Effector memory CD4-positive, alpha-beta T cell (primary cell): ENCODE data around the gene MAPK12.

Experiments
- DNase-seq, 3 donors: peaks; one replicate each; pipeline ENCODE4 v3.0.0-alpha.2; 2020
- H3K27ac ChIP-seq: 2 replicates; pipeline ENCODE4 v1.7.0; 2013; ENCODE audit warnings: mild to moderate bottlenecking, low read length, moderate library complexity; ENCODE audit not compliant: insufficient read depth, poor library complexity, severe bottlenecking
- H3K27me3 ChIP-seq: replicated peaks from 2 replicates; pipeline ENCODE4 v1.7.0; 2013; ENCODE audit warnings: mild to moderate bottlenecking, low read length; ENCODE audit not compliant: insufficient read depth, control insufficient read depth, poor library complexity, severe bottlenecking
- H3K36me3 ChIP-seq: 2 replicates; pipeline ENCODE4 v1.7.0; 2013; ENCODE audit warnings: mild to moderate bottlenecking, low read length, moderate library complexity; ENCODE audit not compliant: control insufficient read depth, insufficient read depth
- H3K4me1 ChIP-seq: 2 replicates; pipeline ENCODE4 v1.7.0; 2013; ENCODE audit warnings: low read length, mild to moderate bottlenecking; ENCODE audit not compliant: control insufficient read depth, insufficient read depth, poor library complexity, severe bottlenecking
- H3K4me3 ChIP-seq: 2 replicates; pipeline ENCODE4 v1.7.0; 2013; ENCODE audit warnings: low read length, low read depth, mild to moderate bottlenecking; ENCODE audit not compliant: insufficient read depth, poor library complexity, severe bottlenecking
- H3K9me3 ChIP-seq: 2 replicates; pipeline ENCODE4 v1.7.0; 2013; ENCODE audit warnings: mild to moderate bottlenecking, low read length, moderate library complexity; ENCODE audit not compliant: control insufficient read depth

Gene MAPK12

GRCh38 chr22:50289942-50290630, 28.6 kb upstream of the MAPK12 start:
- H3K36me3 ChIP-seq: no peaks in the 10 kb centered on the region
- H3K27me3 ChIP-seq: peaks cover 11% of the 10 kb centered on the region
- H3K9me3 ChIP-seq: no peaks in the 10 kb centered on the region
- H3K4me3 ChIP-seq: no peak overlapping the region
- H3K27ac ChIP-seq: no peak overlapping the region
- H3K4me1 ChIP-seq: no peaks in the 10 kb centered on the region
- DNase-seq: no peak

DNA sequence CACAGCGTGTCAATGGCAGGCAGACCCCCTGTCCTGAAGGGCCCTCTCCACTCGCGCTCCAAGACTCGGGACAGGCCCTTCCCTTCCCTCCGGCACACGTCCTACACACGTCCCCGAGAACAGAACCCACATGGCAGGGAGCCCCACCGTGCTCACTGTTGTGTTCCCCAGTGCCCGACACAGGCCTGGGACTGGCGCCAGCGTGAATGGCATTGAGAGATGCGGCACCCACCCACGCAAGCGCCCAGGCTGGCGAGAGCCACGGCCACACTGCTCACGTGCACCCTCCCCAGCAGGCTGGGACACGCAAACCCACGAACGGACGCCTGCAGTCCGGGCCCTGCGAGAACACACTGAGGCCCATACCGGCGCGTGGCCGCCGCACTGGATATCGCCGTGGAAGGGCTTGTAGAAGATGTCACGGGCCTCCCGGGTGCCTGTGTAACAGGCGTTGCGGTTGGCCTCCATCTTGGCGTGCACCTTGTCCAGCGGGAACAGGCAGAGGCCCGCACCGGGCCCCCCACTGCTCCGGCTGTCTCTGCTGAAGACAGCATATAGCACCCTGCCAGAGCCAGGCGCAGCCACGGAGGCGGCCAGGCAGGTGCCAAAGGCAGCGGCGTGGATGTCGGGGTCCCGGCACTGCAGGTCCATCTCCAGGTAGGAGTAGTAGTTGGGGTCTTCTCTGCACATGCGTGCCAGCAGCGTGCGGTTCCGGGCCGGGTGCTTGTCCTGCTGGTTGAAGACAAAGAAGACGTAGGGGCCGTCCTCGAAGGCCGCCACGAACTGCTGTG, 27.9 kb upstream of the MAPK12 start:
- no peak overlapping the region for H3K4me3 ChIP-seq
- DNase-seq: no peak
- no peaks in the 10 kb centered on the region for H3K36me3 ChIP-seq
- peaks cover 11% of the 10 kb centered on the region for H3K27me3 ChIP-seq
- no peaks in the 10 kb centered on the region for H3K9me3 ChIP-seq
- H3K27ac ChIP-seq: no peak overlapping the region
- no peaks in the 10 kb centered on the region for H3K4me1 ChIP-seq

GRCh38 chr22:50287731-50288130, 26.2 kb upstream of the MAPK12 start:
- no peaks in the 10 kb centered on the region for H3K36me3 ChIP-seq
- no peak overlapping the region for H3K27ac ChIP-seq
- no peak overlapping the region for H3K4me3 ChIP-seq
- H3K9me3 ChIP-seq: no peaks in the 10 kb centered on the region
- no peaks in the 10 kb centered on the region for H3K4me1 ChIP-seq
- peaks cover 8% of the 10 kb centered on the region for H3K27me3 ChIP-seq
- no peak for DNase-seq

DNA sequence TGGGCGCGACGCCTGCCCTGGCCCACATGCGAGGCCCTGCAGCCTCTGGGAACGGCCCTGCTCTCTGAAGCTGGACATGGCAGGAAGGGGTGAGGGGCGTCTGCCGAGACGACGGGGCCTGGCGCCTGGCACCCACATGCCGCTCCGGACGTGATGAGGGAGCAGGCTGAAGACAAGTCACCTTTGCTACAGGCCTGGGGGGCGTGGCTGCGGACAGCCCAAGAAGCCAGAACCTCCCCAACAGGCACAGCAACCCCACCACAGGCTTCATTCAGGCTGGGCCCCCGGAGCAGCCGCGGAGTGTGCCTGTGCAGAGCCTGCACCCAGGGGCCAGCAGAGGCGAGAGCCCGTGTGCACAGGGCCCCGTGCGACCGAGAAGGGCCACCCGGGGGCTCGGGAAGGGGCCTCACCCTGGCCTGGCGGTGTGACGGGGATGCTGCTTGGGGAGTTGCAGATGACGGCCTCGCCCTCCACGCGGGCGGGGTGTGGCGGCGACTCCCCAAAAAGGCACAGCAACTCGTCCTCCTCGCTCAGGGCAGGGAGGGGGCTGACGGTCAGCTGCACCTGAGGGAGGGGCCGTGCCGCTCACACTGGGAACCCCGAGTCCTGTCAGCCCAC, 25.3 kb upstream of the MAPK12 start:
- Histone ChIP-seq H3K9me3 (no peaks in the 10 kb centered on the region), H3K36me3 (no peaks in the 10 kb centered on the region), H3K27ac (no peak overlapping the region), H3K4me3 (no peak overlapping the region), H3K27me3 (peaks cover 4% of the 10 kb centered on the region), H3K4me1 (no peaks in the 10 kb centered on the region)
- DNase-seq: no peak

DNA sequence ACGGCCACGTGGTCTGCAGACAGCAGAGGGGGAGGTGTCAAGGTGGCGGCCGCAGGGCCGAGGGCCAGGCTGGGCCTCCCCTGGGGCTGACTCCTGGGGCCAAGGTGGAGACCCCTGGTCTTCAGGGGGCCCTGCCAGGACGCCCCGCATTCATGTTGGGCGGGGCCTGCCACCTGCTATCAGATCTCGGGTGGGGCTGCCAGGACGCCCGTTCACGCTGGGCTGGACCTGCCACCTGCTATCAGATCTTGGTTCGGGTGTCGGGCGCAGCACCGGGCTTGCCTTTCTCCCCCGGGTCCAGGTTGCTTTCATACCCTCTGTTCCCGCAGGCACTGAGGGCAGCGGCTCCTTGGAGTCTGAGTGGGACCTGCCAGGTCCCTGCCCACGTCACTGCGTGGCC, 24.8 kb upstream of the MAPK12 start:
- no peak for DNase-seq
- no peak overlapping the region for H3K27ac ChIP-seq

DNA sequence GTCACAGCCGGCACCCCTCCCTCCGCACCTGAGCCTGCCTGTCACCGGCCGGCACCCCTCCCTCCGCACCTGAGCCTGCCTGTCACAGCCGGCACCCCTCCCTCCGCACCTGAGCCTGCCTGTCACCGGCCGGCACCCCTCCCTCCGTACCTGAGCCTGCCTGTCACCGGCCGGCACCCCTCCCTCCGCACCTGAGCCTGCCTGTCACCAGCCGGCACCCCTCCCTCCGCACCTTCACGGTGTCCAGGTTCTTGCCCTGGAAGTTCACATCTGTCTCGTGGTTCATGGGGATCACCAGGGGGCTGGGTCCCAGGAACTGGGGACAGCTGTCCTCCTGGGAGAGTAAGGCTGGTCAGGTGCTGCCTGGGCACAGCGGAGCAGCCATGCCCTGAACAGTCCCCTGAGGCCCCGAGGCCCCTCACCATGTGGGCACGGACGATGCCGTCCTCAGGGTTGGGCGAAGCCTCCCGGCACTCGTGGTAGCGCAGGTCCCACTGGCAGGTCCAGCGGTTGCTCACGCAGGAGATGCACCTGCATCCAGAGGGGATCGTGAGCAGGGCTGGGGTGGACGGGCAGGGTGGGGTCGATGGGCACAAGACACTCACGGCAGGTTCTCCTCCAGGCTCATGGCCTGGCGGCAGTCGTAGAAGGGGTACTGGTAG, 24.2 kb upstream of the MAPK12 start:
- Histone ChIP-seq H3K4me1 (no peaks in the 10 kb centered on the region), H3K36me3 (no peaks in the 10 kb centered on the region), H3K4me3 (no peak overlapping the region)

More for the DNA sequence above, 24.8 kb upstream of the MAPK12 start:
- Histone ChIP-seq H3K27me3 (no peaks in the 10 kb centered on the region), H3K4me3 (no peak overlapping the region), H3K9me3 (no peaks in the 10 kb centered on the region), H3K4me1 (no peaks in the 10 kb centered on the region), H3K36me3 (no peaks in the 10 kb centered on the region)

DNA sequence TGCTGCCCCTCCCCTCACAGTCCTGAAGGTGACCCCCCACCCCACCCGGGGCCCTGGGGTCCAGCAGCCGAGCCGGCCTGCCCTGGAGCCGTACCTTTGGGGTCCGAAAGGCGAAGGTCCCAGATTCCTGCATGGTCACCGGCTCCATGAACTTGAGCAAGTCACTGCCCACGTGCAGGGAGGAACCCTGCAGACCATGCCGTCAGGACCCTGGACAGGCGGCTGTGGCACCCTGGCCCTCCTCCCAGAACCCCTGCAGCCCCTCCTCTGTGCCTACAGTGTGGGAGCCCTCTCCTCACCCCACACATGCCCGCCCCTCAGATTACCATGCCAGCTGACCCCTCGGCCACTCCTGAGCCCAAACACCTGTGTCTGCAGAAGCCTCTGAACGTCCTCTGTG, 23.0 kb upstream of the MAPK12 start:
- Histone ChIP-seq H3K9me3 (no peaks in the 10 kb centered on the region), H3K27ac (no peak overlapping the region), H3K36me3 (no peaks in the 10 kb centered on the region), H3K4me3 (no peak overlapping the region), H3K4me1 (no peaks in the 10 kb centered on the region), H3K27me3 (no peaks in the 10 kb centered on the region)
- DNase-seq: no peak

More for the DNA sequence above, 24.2 kb upstream of the MAPK12 start:
- no peaks in the 10 kb centered on the region for H3K27me3 ChIP-seq
- no peaks in the 10 kb centered on the region for H3K9me3 ChIP-seq
- no peak for DNase-seq
- no peak overlapping the region for H3K27ac ChIP-seq

DNA sequence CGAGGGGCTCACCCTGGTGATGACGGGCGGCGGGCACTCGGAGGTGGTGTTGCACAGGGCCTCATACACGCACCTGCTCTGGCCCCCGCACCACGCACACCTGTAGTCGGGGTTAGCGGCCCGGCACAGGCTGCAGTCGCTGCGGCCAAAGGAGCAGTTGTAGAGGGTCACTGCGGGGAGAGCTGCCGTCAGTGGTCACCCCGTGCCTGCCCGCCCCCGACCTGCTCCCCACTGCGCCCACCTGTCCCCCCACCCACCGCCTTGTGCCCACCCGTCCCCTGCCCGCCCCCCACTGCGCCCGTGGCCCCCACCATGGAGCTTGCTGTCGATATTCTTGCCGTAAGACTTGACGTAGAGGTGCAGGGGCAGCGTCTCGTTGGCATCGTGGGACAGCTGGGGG, 22.3 kb upstream of the MAPK12 start:
- no peak overlapping the region for H3K27ac ChIP-seq
- H3K27me3 ChIP-seq: no peaks in the 10 kb centered on the region
- no peaks in the 10 kb centered on the region for H3K4me1 ChIP-seq
- no peak for DNase-seq
- H3K9me3 ChIP-seq: no peaks in the 10 kb centered on the region
- no peak overlapping the region for H3K4me3 ChIP-seq
- no peaks in the 10 kb centered on the region for H3K36me3 ChIP-seq

- Histone ChIP-seq H3K4me3 (no peak overlapping the region), H3K36me3 (no peaks in the 10 kb centered on the region), H3K27me3 (no peaks in the 10 kb centered on the region), H3K4me1 (no peaks in the 10 kb centered on the region), H3K27ac (no peak overlapping the region), H3K9me3 (no peaks in the 10 kb centered on the region)
- DNase-seq: no peak
These were observed 21.1 kb upstream of the MAPK12 start for GRCh38 chr22:50282361-50283155.
